Transverse colon (tissue), 3 donors: ENCODE data around the gene CMTR1.

Source experiments
- CTCF ChIP-seq, 5 experiments: fragments of 200-600 bp in 3 of 5; fragments of 450-650 bp in 2 of 5; sonication (generic) in 3 of 5; IDR thresholded peaks; 1 replicate in 2 of 5; 2 replicates in 3 of 5; pipeline ENCODE4 v1.5.1; 2016 to 2017; ENCODE audit warnings: antibody characterized with exemption in 5 of 5, inconsistent platforms in 3 of 5, mild to moderate bottlenecking in 2 of 5, moderate library complexity in 1 of 5
- POLR2A ChIP-seq: fragments of 450-650 bp; IDR thresholded peaks from one replicate; pipeline ENCODE4 v1.6.1; 2016; ENCODE audit warnings: antibody characterized with exemption, mild to moderate bottlenecking, moderate library complexity

- TF ChIP-seq CTCF (IDR thresholded peaks at IDR 0.05), result no peak
- no peak for TF ChIP-seq POLR2A
Measured at GRCh38 chr6:37467718-37468117, 34.7 kb downstream of the CMTR1 start.
